ENCODE data around the gene ZPBP2.

- TF ChIP-seq CTCF (IDR thresholded peaks at IDR 0.05), result no peak
- TF ChIP-seq POLR2A (IDR thresholded peaks at IDR 0.05), result no peak
Observed at GRCh38 chr17:39861235-39861634, 6.8 kb upstream of the ZPBP2 start.
